GM19455 (cell line): ENCODE measurements around the gene EHD2.
"Not testable (repeated sequence)": the region's sequence is repeated elsewhere in the genome, so short reads cannot be mapped to it uniquely, and the experiment has no call there.

Experiments used
- ATAC-seq: cut with Tn5 transposase; IDR thresholded peaks from one replicate; pipeline ENCODE4 v1.9.1; 2021; ENCODE audit not compliant: unreplicated experiment

The EHD2 gene

DNA sequence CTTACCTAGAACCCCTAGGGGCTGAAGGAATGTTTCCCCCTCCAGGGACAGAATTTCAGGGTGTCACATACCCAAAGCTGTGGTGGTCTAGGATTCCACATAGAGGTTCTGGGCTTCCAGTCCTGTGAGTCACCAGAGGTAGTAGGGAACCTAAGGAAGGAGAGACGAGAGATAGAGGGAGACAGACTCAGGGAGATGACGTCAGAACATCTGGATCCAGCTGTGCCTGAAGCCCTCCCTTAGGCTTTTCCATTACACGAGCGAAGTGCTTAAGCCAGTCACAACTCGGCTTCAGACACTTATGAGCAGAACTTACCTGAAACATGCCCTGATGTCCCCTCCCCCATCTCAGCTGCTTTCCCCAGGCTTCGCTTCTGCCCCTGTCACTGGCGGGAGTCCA lies 53.4 kb downstream of the EHD2 start:
- no peak for ATAC-seq

DNA sequence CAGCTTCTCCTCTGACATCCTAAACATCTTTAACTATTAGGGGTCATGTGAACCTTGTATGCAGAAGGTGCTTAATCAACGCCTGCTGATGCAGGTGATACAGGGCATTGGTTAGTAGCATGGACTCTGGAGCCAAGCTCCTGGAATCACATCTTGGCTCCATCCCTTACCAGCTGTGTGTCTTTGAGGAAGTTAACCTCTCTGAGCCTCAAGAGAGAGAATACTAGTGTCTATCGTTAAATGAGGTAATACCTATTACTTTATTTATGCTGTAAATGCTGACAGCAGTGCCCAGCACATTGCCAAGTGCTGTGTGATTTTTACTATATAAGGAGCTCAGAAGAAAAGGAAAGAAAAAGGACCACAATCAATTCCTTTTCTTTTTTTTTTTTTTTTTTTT lies 54.1 kb downstream of the EHD2 start:
- ATAC-seq, result no peak

DNA sequence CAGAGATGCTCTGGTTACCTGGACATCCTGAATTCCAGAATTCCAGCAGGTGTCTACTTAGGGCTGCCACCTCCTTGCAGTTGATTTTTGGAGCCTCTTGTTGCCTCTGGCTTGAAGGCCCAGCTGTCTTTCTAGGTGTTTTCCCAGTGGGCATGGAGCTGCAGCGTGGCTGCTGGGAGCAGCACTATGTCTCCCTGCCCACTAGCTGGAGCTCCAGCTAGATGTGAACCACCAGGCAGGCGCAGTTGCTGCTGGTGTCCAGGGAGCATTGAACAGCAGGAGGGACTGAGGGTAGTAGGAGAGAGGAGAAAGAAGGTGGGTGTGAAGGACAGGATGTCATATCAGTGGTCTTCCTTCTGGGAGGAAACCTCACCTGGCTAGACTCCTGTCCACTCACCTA lies 55.4 kb downstream of the EHD2 start:
- ATAC-seq, result no peak

DNA sequence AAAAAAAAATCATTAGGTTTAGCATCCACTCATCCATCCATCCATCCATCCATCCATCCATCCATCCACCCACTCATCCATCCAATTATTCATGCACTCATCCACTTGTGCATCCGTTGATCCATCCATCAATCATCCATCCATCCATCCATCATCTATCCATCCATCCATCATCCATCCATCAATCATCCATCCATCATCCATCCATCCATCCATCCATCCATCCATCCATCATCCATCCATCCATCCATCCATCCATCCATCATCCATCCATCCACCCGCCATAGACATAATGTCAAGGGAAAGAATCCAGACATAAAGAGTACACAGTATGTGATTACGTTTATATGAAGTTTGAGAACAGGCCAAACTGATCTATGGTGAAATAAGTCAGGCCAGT lies 56.3 kb downstream of the EHD2 start:
- no peak for ATAC-seq

DNA sequence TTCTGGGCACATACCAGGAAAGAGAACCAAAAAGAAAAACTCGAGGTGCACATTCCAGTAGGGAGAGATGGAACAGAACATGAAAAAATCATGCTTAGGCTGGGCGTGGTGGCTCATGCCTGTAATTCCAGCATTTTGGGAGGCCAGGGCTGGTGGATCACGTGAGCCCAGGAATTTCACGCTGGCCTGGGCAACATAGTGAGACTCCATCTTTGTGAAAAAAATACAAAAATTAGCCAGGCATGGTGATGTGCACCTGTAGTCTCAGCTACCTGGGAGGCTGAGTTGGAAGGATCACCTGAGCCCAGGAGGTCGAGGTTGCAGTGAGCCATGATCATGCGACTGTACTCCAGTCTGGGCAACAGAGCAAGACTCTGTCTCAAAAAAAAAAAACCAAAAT lies 58.1 kb downstream of the EHD2 start:
- ATAC-seq, result not testable (repeated sequence)

DNA sequence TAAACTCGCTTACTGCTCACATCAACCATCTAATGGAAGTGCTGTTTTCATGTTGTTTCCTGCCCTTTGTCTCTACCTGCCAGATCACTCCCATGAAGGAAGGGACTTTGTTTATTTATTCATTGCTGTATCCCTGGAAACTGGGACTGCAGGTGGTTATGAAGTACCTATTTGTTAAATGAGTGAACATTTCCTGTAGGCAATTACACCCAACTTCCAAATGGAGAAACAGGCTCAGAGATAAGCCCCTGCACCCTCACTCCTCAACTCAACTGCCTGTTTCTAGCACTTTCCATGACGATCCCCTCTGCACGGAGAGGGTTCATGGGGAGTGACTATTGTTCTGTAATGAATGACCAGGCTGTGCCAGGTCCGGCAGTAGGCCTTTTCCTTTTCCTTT lies 63.3 kb downstream of the EHD2 start:
- no peak for ATAC-seq

DNA sequence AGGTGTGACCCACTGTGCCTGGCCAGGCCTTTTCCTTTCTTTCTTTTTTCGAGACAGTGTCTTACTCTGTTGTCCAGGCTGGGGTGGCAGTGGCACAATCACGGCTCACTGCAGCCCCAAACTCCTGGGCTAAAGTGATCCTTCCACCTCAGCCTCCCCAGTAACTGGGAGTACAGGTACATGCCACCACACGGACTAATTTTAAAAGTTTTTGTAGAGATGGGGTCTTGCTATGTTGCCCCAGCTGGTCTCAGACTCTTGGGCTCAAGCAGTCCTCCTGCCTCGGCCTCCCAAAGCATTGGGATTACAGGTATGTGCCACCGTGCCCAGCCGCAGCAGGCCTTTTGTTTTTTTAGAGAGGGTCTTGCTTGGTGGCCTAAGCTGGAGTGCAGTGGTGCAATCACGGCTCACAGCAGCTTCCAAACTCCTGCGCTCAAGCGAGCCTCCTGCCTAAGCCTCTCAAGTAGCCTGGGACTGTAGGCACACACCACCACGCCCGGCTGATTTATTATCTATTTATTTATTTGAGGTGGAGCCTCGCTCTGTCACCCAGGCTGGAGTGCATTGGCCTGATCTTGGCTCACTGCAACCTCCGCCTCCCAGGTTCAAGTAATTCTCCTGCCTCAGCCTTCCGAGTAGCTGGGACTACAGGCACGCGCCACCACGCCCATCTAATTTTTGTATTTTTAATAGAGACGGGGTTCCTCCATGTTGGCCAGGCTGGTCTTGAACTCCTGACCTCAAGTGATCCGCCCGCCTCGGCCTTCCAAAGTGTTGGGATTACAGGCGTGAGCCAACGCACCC lies 64.2 kb downstream of the EHD2 start:
- not testable (repeated sequence) for ATAC-seq

DNA sequence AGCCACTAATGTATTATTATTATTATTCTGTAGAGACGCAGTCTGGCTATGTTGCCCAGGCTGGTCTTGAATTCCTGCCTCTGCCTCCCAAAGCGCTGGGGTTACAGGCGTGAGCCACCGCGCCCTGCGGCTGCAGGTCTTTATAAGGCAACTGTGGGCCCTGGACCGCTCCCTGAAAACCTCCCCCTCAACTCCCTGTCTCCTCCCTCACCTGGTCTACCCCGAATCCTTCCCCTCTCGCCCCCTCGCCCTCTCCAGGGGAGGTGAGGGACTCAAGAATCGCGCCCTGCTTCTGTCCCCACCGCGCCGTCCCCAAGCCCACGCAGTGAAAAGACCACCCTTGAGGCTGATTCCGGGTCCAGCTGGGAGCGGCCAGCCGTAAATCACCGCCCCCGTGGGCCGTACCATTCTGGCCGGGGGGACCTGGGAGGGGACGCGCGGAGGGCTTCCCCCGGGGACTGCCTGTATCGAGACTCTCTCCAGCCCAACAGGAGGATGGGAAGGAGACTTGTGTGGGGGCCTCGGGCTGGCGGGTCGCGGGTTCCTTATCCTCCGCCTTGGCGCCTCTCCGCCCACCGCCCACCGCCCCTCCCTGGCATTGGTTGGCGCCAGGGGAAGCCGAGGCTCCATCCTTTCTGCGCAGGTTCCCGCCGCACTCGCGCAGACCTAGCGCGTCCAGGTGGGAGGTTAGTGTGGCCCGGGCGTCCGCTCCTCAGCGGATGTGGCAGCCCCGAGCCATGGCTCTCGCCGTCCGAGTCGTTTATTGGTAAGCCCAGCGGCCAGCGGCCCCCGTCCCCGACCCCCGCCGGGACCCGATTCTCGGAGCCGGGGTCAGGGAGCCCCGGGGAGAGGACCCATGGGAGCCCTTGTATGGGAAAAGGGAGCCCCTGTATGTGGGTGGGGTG lies 65.1 kb downstream of the EHD2 start, which contains the start of gene SELENOW:
Gene SELENOW (plus strand): TSS at position 655 of the 905 bp plus-strand sequence. CDS start 83 bp downstream, at position 738.
- peak; percentile 78 for ATAC-seq

DNA sequence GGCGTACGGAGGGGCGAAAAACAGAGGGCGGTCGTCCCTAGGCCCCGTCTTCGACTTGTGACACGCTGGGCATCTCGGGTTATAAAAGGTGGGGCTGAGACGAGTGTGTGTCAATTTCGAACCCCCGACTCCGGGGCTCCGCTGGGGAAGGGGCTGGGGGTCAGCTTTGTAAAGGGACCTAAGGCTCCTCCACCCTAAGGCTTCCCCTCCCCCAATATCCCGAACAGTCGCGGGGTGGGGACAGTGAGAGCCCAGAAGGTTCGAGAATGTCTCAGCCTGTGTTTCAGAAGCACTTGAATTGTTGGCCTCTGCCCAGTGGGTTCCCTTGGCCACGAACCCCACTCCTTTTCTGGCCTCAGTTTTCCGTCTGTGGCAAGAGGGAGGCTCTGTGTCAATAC lies 65.7 kb downstream of the EHD2 start:
- no peak for ATAC-seq

DNA sequence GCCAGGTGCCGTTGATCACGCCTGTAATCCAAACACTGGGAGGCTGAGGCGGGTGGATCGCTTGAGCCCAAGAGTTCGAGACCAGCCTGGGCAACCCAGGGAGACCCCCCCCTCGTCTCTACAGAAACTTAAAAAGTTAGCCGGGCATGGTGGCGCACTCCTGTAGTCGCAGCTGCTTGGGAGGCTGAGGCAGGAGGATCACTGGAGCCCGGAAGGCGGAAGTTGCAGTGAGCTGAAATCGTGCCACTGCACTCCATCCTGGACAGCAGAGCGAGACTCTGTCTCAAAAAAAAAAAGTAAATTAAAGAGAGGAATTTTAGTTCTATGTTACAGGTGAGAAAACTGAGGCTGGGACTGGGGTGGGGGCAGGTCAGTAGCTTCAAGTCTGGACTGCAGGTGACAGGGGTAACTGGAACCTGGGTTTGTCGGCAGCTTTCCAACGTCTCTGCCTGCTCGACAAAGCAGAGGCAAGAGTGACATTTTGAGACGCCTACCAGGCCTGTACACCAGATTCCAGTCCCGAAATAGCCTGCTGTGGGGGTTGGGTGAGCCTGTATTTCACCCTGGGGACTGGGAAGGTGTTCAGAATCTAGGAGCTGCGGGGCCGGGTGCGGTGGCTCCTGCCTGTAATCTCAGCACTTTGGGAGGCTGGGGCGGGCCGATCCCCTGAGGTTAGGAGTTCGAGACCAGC lies 66.4 kb downstream of the EHD2 start:
- no peak for ATAC-seq

DNA sequence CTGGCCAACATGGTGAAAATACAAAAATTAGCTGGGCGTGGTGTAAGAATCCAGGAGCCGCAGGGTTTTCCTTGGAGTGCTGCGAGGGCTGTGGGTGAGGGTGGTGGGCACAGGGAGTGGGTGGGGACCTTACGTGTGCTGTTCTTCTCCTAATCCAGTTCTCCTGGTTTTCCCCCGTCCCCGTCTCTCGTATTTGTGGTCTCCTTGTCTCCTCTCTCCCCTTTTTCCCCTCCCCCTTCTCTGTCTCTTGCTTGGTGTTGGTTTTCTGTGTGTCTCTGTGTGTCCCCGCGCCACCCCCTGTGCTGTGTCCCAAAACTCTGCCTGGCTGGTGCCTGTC lies 67.0 kb downstream of the EHD2 start:
- ATAC-seq, result no peak

DNA sequence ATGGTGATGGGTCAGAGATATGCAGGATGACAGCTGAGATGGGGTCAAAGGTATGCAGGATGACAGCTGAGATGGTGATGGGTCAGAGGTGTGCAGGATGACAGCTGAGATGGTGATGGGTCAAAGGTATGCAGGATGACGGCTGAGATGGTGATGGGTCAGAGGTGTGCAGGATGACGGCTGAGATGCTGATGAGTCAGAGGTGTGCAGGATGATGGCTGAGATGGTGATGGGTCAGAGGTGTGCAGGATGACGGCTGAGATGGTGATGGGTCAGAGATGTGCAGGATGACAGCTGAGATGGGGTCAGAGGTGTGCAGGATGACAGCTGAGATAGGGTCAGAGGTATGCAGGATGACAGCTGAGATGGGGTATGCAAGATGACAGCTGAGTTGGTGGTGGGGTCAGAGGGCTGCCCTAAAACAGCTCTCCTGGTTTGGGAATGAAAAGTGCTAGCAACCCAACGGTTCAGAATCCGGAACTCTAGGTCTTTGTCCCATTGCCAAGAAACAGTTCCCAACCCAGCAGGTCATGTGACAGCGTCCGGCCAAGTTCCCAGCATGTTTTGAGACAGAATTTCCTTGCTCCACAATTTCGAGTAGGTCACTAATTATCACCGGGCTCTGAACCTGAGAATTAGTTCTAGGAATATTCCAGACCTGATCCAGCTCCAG lies 68.5 kb downstream of the EHD2 start:
- ATAC-seq, result no peak

DNA sequence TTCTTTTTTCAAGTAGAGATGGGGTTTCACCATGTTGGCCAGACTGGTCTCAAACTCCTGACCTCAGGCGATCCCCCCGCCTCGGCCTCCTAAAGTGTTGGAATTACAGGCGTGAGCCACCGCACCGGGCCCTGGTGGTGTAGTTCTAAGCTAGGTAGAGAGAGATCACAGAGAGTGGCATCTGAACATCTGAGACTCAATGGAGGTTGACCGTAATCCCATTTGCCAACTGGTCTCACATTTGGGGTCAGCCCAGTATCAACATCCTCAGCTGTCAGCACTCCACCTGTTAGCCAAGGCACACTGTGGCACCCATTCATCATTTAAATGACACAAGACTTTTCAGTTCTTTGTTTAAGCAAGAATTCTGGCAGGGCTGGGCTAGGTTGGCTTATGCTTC lies 73.3 kb downstream of the EHD2 start:
- no peak for ATAC-seq

DNA sequence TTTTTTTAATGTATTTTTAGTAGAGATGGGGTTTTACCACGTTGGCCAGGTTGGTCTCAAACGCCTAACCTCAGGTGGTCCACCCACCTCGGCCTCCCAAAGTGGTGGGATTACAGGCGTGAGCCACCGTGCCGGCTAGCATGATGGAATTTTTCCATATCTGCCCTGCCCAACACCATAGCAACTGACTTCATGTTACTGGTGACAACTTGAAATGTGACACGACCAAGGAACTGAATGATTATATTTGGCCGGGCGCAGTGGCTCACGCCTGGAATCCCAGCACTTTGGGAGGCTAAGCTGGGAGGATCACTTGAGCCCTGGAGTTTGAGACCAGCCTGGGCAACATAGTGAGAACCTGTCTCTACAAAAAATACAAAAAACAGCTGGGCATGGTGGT lies 74.1 kb downstream of the EHD2 start:
- not testable (repeated sequence) for ATAC-seq

DNA sequence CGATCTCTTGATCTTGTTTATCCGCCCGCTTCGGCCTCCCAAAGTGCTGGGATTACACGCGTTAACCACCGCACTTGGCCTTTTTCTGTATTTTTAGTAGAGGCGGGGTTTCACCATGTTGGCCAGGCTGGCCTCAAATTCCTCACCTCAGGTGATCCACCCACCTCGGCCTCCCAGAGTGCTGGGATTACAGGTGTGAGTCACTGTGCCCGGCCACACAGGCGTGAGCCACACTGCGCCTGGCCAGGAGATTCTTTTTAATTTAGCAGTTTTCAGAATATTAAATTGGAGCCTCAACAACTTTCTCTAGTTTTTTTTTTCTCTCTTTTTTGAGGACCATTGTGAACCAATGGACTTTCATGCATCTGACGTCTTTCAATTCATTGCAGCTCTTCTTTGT lies 76.6 kb downstream of the EHD2 start:
- not testable (repeated sequence) for ATAC-seq

DNA sequence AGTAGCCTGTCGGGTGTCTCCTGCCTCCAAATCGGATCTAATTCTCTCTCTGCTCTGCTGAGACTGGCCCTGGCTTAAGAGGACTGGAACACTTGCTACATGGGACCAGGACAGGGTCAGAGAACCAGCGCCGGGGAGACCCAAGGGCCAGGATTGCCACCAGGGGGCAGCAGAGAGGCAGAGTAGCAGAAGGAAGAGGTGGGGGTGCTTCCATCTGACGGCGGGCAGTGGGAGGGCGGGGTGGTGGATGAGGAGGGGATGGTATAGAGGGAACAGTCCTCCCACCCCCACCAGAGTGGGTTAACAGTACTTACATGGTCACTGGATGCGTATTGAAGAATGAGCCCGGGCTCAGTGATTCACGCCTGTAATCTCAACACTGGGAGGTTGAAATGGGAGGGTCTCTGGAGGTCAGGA lies 77.2 kb downstream of the EHD2 start:
- ATAC-seq, result no peak

DNA sequence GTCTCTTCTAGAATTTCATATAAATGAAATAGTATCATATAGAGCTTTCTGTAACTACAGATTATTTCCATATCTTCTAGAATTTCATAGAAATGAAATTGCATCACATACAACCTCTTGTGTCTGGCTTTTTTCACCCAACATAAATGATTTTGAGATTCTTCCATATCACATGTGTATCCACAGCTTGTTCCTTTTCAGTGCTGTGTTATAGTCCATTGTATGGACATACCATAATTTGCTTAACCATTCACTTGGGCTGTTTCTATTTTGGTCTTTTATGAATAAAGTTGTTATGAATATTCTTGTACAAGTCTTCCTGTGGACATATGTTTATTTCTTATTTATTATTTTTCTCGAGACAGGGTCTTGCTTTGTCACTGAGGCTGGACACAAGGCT lies 79.4 kb downstream of the EHD2 start:
- no peak for ATAC-seq
